ENCODE measurements around the gene SLC25A17. TPM values are rescaled to one million over a fixed set of nuclear protein-coding genes. Genes with fewer than 3 reads are reported as not detected.
A peak's percentile ranks its signal among the peaks of the same experiment; 100 is the strongest.
"Not testable (repeated sequence)": the region's sequence is repeated elsewhere in the genome, so short reads cannot be mapped to it uniquely, and the experiment has no call there.

Gene SLC25A17, protein sequence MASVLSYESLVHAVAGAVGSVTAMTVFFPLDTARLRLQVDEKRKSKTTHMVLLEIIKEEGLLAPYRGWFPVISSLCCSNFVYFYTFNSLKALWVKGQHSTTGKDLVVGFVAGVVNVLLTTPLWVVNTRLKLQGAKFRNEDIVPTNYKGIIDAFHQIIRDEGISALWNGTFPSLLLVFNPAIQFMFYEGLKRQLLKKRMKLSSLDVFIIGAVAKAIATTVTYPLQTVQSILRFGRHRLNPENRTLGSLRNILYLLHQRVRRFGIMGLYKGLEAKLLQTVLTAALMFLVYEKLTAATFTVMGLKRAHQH
- polyA plus RNA-seq (2014; cell fraction: cytosol; rRNA removed) = 48.7 and 54.5 TPM in 2 replicates
- polyA plus RNA-seq (2014; cell fraction: nucleus; rRNA removed) = 37.8 and 42.0 TPM in 2 replicates

DNA sequence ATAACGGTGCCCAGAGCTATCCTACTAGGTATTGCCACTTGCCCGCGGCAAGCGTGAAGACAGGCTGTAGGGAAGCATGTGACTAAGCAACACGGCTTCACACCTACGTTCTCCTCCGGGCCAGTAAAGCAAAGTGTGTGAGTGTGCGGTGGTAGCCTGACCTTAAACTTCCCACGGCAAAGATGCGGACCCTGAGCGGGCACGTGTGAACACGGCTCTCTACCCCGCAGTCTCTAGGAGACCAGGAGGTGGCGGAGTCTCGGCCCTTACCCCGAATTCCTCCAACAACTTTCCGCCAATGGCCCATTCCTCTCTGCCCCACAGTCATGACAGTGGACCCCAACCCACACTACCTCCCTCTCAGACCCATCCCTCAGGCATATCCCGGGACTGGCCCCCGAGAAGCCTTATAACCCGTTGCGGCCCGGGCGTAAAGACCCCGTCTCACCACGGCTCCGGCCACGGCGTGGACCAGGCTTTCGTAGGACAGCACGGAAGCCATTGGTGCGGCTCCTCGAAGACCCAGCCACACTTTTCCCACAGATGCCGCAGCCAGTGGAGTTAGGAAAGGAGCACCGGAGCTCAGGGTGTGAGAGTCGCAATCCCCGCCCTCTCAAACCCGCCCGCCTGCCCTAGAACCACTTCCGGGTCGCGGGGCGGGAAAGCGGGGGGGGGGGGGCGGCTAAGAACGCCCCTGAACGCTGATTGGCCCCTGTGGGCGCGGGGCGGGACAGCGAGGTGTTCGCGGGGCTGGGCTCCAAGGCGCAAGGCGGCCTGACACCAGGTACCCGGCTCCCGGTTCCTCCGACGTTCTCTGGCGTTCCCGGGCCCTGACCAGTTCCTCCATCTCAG, at the start of gene SLC25A17:
Gene SLC25A17, minus strand, starts transcription at position 600 of the 852 bp plus-strand sequence. Its CDS starts 98 bp downstream, at position 502.
- peak; percentile 85 for DNase-seq (ENCODE audit: low spot score)

DNA sequence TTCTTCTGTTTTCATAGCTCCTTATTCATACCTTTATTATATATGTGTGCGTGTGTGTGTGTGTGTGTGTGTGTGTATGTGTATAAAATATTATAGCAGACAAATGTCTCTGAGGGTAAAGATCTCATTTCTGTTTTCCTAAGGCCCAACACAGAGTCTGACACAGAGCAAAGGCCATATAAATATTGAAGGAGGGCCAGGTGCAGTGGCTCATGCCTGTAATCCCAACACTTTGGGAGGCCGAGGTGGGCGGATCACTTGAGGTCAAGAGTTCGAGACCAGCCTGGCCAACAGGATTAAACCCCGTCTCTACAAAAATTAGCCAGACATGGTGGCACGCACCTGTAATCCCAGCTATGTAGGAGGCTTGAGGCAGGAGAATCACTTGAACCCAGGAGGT, 49.2 kb upstream of the SLC25A17 start:
- not testable (repeated sequence) for DNase-seq (ENCODE audit: low spot score)

DNA sequence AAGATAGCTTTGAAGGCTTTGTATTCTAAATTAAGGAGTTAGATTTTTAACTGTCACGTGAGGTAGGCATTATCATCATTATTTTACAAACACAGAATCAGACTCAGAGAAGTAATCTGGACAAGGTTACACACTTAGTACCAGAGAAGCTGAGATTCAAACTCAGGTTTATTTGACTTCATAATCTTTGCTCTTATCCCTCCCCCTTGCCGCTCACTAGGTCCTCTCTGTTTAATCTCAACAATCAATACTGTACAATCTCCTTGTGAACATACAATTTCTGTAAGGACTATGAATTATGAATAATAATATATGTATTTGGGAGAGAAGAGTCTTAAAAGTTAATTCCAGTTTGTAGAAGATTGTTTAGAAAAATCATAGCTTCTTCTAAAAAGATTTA, 48.0 kb upstream of the SLC25A17 start:
- DNase-seq (ENCODE audit: low spot score) = no peak

DNA sequence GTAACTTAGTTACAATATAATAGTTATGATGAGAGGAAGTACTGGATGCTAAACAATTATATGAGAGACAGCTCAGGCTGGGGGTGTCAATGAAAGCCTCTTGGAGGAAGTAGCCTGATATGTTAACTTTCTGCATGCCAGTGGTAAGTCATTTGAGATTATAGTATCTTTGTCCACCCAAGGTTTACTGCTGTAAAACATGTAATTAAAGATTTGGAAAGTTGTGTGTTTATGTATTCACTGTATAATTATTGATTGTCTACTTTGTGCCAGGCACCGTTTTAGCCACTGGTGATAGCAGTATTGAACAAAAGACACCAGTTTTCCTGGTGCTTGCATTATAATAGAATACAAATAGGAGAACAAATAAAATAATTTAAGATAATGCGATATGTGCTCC, 43.4 kb upstream of the SLC25A17 start:
- no peak for DNase-seq (ENCODE audit: low spot score)

DNA sequence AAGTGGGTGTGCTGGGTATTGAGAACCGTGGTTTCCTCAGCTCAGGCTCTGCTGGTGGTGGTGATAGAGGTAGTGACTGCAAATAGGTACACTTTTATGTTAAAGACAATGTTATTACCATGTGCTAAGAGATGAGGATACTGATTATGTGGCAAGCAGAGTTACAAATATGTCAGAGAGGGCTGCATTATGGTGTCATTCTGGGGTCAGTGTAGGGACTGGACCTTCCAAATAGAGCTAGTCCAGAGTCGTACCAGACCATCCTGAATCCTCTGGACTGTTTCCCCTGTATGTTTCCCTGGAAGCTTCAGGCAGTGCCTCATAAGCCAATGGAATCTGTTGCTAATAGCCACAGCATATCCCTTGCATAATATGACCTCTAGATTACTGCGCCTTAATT, 42.9 kb upstream of the SLC25A17 start, which contains the start of gene DNAJB7:
Gene DNAJB7, minus strand, starts transcription at position 101 of the 400 bp plus-strand sequence. CDS start 119 bp downstream, outside the sequence.
- no peak for DNase-seq (ENCODE audit: low spot score)

DNA sequence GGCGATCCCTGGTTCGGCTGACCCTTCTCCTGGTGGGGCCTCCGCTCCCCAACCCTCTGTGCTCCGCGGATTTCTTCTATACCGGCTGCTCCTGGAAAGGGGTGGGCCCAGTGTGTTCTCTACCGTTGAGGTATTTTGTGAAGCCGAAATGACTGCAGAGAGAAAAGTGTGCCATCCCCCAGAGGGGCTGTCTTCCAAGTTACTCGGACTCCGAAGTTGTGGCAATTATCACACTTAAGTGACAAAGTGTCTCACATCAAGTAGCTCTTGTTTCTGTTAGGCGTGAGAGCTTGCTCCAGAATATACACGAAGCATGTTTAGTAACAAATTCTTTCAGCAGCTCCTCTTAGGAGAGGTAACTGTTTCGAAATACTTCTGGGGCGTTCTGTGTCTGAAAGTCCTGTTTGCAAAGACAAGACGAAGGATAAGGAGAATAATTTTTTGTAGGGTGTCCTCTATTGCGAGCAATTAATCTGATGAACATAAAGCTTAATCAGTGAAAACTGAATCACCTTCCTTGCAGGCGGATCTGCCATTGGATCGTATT, 38.2 kb upstream of the SLC25A17 start:
- no peak for DNase-seq (ENCODE audit: low spot score)

DNA sequence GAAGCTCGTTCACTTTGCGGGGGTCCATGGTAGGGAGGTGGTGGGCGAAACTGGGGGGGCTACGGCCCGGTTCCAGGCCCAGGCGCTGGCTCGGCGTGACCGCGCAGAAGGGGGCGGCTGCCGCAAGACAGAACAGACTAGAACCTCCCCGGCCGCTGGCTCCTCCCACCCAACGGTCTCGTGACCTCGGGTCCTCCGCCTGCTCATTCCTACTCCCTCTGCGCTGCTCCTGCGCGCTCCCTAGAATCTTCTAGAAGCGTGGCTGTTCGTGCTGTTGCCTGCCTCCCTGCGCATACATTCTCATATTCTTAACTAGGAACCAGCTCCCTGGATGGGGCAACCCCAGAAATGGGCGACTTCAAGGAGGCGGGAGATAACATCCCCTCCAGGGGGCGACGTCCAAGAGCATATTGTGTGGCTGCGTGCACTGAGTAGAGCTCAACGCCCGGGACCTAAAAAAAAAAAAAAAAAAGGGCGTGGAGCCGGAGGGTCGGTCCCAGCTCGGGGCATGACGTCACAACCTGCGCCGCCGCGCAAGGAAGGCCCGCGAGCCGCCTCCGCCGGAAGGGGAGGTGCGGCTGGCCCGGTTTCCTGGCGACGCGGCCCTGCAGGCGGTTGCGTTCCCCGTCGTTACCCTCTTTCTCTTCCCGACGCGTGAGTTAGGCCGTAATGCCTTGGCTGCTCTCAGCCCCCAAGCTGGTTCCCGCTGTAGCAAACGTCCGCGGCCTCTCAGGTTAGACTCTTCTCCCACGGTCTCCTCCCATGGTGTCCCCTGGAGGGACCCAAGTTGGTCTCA, 37.6 kb upstream of the SLC25A17 start, which contains the start of the genes ST13 and XPNPEP3:
Gene ST13, minus strand, starts transcription at position 127 of the 796 bp plus-strand sequence. Its CDS starts 99 bp downstream, at position 28.
Gene XPNPEP3, plus strand, starts transcription at position 636 of the 796 bp plus-strand sequence. Its CDS starts 34 bp downstream, at position 670.
- DNase-seq (ENCODE audit: low spot score) = peak; percentile 98

DNA sequence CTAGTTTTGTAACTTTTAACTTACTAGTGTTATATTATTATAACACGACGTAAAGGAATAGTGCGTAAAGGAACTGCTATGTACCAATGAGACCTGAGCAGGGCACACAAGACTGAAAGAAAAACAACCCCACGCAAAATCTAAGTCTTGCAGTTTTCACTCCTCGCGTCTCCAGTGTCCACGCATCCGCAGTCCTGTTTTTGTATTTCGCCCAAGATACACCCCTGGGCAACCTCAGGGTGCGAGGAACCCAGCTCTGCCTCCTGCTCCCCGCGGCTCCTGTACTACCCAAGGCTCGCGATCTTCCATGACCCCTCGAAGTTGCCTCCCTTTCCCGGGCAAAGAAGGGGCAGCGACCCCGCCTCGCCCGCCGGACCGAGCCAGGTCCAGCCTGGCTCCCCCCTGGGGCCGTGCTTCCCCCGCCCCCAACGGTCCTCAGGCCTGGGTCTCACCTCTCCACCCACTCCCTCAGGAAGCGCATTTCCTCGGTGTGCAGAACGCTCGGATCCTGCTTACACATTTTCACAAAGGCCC, 36.9 kb upstream of the SLC25A17 start:
- DNase-seq (ENCODE audit: low spot score) = peak; percentile 46

DNA sequence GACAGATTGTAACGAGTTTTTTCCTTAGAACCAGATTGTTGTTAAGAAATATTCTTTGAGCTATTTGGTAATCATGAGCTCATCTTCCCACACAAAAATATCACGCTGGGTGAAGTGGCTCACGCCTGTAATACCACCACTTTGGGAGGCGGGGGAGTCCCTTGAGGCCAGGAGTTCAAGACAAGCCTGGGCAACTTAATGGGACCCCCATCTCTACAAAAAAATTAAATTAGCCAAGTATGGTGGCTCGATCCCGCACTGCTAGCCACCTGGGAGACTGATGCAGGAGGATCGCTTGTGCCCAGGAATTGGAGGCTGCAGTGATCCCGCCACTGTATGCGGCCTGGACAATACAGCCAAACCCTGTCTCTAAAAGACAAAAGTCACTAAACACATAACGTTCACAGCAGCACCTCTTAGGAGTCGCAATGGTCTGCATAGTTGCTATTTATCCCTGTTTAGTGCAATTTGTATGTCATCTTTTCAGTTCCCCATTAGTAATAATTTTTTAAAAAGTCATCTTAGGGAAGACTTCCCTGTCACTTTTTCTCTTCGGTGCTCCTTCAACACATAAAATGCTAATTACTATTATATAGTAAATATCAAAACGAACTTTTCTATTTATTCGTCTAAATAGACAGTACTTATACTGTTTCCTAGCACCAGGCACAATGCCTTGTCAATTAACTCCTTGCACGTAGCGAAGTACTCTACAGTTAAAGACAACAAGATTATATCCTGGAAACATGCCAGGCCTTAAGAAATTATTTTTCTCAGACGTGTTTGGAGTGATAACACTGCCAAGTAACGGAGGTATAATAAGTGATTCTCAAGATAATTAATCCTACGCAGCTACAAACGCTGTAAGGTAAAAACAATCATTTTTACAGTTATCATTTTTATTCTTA, 36.2 kb upstream of the SLC25A17 start:
- no peak for DNase-seq (ENCODE audit: low spot score)

DNA sequence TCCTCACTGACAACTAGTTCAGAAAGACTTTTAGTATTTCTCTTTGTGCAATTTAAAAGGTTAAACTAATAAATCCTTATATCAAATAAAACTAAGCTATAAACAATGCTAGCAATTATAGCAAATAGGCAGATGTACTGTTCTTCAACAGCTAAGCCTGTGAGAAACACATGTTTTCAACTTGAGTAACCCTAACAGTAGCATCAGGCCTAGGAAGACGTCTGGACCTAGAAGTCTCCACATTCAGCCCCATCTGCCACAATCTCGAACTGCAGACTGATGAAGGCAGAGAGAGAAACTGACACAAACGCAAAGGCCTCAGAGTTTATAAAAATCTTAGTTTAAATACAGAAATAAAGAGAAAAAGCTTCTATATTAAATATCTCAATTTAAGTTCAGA, 34.8 kb upstream of the SLC25A17 start:
- no peak for DNase-seq (ENCODE audit: low spot score)

DNA sequence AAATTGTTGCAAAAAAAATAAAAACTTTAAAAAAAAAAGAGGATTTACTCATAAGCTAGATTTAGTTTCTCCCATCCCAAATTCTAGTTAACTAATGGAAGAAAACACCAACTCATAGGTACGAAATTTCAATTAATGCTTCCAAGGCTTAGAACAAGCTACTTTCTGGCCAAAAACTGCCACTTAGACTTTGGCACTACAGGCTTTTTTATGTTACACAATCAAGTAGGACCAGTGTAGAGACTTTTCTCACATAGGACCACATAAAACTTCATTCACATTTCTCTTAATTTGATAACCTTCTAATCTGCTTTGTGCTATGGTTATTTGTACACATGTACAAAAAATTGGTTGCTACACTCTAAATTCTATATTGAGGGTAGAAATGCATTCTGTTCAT, 34.2 kb upstream of the SLC25A17 start:
- DNase-seq (ENCODE audit: low spot score) = no peak

DNA sequence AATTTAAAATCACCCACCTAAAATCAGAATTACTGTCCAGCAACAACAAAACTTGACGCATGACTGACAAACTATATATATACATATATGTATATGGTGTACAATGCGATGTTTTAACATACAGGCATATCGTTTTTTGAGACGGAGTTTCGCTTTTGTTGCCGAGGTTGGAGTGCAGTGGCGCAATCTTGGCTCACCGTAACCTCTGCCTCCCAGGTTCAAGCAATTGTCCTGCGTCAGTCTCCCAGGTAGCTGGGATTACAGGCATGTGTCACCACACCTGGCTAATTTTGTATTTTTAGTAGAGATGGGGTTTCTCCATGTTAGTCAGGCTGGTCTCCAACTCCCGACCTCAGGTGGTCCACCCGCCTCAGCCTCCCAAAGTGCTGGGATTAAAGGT, 26.7 kb upstream of the SLC25A17 start:
- not testable (repeated sequence) for DNase-seq (ENCODE audit: low spot score)

DNA sequence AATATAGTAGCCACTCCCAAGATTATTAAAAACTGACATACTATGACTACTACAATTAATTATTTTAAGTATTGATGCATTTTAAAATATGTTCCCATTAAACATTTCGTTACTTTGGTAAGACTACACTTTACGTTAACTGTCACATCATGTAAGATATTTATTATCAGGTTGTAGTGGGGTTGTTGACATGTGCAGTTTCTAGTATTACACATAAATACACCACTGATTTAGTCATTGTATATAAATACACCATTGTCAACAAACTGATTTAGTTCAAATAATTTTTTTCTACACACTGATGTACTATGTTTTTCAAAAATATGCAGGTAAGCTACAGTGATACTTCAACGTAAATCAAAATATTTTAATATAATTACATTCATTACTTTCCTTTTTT, 25.8 kb upstream of the SLC25A17 start:
- no peak for DNase-seq (ENCODE audit: low spot score)

DNA sequence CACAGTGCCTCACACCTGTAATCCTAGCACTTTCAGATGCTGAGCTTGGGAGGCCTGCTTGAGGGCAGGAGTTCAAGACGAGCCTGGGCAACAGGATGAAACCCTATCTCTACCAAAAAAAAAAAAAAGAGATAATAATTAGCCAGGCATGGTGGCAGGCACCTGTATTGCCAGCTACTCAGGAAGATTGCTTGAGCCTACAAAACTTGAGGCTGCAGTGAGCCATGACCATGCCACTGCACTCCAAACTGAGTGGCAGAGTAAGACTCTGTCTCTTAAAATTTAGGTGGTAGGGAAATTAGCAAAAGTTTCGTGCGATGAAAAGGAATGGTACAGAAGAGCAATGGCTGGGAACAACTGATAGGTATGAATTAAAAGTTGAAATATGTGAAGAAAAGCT, 19.3 kb upstream of the SLC25A17 start:
- no peak for DNase-seq (ENCODE audit: low spot score)

DNA sequence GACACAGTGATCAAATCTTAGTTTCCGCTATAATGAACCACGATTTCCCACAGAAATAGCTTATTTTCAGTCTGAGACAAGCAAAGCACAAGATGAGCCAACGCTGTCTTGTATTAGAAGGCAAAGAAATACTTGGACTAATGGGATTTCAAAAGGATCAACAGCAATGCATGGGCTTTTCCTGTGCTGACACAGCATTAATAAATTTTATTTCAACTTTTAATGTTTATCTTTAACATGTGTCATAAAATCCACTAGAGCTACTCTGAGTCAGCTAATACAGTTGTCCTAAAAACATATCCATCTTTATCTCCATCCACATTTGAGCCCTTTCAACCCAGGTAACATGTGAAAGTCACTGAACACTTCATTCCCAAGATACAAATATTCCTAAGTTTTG, 15.5 kb upstream of the SLC25A17 start:
- no peak for DNase-seq (ENCODE audit: low spot score)

DNA sequence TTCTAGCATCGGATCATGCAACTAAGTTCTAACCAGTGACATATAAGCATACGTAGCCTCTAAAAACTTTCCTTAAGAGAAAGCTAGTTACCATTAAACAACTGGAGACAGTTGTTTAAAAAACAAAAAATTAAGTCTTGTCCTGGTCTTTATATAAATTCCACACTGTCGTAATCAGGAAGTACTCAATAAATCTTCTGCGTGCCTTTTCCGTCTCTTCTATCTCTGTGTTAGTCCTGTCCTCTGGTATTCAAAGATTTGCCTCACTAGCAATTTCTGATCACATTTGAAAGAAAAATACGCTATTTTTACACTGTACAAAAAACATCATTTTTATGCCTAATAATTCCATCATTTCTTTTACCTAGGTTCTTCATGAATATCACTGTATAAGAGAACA, 10.0 kb upstream of the SLC25A17 start:
- no peak for DNase-seq (ENCODE audit: low spot score)

DNA sequence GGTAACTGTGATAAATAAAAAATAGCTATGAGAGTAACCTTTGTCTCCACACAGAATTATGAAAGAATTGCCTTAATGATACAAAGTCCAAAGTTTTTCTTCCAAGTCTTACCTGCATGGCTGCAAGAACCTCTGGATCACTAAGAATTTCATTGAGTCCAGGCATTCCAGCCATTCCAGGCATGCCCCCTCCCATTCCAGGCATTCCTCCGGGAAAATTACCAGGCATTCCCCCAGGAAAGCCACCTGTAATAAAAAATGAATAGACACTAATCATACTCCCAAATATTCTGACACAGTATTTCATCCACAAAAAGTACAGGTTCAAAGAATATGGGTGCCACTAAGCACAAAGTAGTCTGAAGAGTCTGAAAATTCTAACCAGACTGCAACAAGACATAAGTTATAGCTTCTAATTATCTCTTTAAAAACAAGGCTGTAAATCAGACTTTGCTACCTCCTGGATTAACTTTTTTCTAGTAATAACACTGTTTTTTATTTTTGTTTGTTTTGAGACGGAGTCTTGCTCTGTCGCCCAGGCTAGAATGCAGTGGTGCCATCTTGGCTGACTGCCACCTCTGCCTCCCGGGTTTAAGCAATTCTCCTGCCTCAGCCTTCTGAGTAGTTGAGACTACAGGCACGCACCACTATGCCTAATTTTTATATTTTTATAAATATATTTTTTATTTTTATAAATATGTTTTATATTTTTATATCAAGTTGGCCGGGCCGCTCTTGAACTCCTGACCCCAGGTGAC, 8.0 kb upstream of the SLC25A17 start:
- DNase-seq (ENCODE audit: low spot score) = no peak

DNA sequence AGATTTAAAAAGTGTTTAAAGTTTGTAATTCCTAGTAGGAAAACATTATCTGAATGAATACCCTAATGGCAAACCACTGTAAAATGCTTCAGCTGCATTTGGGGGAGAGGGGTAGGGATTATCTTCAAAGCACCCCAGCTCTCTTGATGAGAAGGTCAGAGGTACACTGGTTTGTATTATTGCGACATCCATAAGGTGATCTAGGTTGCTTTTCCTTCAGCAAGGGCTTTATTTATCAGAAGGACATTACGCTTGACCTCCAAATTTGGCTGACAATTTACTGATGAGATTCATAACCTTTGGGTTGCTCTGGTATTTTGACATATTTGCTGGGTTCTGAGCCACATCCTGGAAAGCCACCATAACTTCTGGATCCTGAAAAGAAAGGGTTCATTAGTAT, 7.1 kb upstream of the SLC25A17 start:
- DNase-seq (ENCODE audit: low spot score) = not testable (repeated sequence)

DNA sequence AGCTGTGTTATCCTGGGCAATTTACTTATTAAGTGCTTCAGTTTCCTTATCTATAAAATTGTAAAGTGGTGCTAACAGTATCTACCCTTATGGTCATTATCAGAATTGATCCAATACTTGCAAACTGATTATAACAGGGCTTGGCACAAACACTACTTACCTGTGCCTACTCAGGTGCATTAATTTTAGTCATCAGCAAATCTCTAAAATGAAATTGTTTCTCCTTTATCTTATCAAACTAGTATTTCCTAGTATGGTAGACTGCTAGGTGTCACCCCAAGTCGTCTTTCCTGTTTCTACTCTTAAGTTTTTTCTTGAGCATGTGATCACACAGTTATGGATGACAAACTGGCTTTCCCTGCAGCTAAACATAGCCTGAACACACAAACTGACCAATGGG, 4.3 kb upstream of the SLC25A17 start:
- no peak for DNase-seq (ENCODE audit: low spot score)

All from SK-N-DZ (cell line).